Left ventricle myocardium inferior (tissue), 1 donor: ENCODE measurements around the gene TCFL5. TPM values are rescaled to one million over a fixed set of nuclear protein-coding genes. Genes with fewer than 3 reads are reported as not detected.

Source experiments
- DNase-seq: peaks from one replicate; pipeline ENCODE4 v3.0.0-alpha.2; 2020
- H3K27ac ChIP-seq: fragments of 200-600 bp; replicated peaks from 2 replicates; pipeline ENCODE4 v1.8.0; 2021
- H3K27me3 ChIP-seq: fragments of 200-600 bp; 2 replicates; pipeline ENCODE4 v1.8.0; 2021; ENCODE audit warnings: low read depth
- H3K36me3 ChIP-seq: fragments of 200-600 bp; 2 replicates; pipeline ENCODE4 v1.8.0; 2021
- H3K4me1 ChIP-seq: fragments of 200-600 bp; 2 replicates; pipeline ENCODE4 v1.8.0; 2021
- H3K4me3 ChIP-seq: fragments of 200-600 bp; 2 replicates; pipeline ENCODE4 v1.8.0; 2021; ENCODE audit warnings: mild to moderate bottlenecking, moderate library complexity
- H3K9me3 ChIP-seq: fragments of 200-600 bp; replicated peaks from 2 replicates; pipeline ENCODE4 v1.8.0; 2021
- CTCF ChIP-seq: fragments of 200-600 bp; IDR thresholded peaks from 2 replicates; pipeline ENCODE4 v1.8.0; 2021; ENCODE audit warnings: antibody characterized with exemption, mild to moderate bottlenecking, borderline replicate concordance
- intact Hi-C: fragments of 100-400 bp; cut with micrococcal nuclease; formaldehyde crosslinking; loops from one replicate; pipeline ENCODE4 v1.11.0; 2022
- total RNA-seq: library from RNA; stranded (reverse); fragmentation: NEBNext Ultra II Directional; extraction: Animal tissue kit (Norgen Biotek cat#: 25700); gene quantifications from one replicate; pipeline ENCODE4 v1.2.1, GENCODE V29; 2021
- donor health status: DM: no; HTN: yes; CAD: no; lungs with severe emphysema.

The TCFL5 gene
- total RNA-seq, 1 donor from 2014 or later = 6.6 TPM

DNA sequence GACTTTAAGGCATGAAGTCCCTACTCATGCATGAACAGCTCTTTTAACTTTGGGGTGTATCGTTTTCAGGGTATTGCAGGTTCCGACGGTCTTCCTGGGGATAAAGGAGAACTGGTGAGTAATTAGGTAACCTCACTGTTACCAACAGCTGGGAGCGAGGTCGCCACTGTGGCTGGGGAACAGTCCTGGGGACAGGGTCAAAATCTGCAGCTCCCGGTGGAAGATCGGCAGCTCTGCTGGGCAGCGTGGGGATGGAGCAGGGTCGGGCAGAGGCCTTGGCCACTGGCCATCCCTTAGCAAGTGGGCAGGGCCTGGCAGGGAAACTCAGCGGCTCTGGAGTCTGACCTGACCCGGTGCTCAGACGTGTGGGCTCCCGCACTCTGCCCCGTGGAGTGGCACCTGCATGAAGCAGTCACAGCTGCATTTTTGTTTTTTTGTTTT lies 28.7 kb downstream of the TCFL5 start:
- DNase-seq = no peak
- no peak overlapping the region for H3K27ac ChIP-seq
- intact Hi-C loops = no loop called here

DNA sequence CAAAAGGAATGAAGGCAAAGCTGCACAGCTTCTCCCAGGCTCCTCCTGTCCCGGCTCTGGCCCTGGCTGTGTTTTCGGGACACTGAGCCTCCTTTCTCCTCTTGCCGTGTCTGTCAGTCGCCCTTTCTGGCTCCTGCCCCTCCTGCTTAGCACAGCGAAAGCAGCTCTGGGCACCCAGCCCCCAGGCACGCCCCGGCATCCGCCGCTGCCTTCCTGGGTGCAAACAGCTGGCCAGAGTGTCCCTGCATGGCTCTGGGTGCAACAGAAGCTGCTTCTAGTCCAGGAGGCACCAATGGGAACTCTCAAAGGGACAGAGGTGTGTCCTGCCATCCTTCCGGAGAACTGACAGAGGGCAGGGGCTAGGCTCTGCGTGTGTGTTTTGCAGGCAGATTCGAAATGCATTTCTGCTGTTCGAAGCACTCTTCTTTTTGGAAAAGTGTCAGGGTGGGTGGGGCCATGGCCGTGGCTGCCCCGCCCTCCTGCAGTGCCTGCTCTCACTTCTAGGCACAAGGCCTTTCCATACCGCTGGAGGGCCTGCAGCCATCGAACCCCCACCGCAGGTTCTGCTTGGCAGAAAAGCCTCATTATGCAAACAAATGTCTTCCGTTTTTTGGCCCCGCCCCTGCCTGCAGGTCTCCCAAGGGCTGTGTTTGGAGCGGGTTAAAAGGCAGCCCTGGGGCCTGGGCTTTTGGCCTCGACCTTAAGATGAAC lies 29.3 kb downstream of the TCFL5 start:
- H3K4me3 ChIP-seq = no peak overlapping the region
- no peak for DNase-seq
- H3K27ac ChIP-seq = no peak overlapping the region
- intact Hi-C loops = no loop called here
- TF ChIP-seq CTCF = no peak
- H3K27me3 ChIP-seq = peaks cover 29% of the 10 kb centered on the region
- no peaks in the 10 kb centered on the region for H3K9me3 ChIP-seq
- H3K36me3 ChIP-seq = no peaks in the 10 kb centered on the region
- H3K4me1 ChIP-seq = no peaks in the 10 kb centered on the region

More for the DNA sequence above, 28.7 kb downstream of the TCFL5 start:
- no peak overlapping the region for H3K4me3 ChIP-seq
- TF ChIP-seq CTCF = no peak
- H3K36me3 ChIP-seq = no peaks in the 10 kb centered on the region
- H3K9me3 ChIP-seq = no peaks in the 10 kb centered on the region
- H3K27me3 ChIP-seq = peaks cover 24% of the 10 kb centered on the region
- no peaks in the 10 kb centered on the region for H3K4me1 ChIP-seq

DNA sequence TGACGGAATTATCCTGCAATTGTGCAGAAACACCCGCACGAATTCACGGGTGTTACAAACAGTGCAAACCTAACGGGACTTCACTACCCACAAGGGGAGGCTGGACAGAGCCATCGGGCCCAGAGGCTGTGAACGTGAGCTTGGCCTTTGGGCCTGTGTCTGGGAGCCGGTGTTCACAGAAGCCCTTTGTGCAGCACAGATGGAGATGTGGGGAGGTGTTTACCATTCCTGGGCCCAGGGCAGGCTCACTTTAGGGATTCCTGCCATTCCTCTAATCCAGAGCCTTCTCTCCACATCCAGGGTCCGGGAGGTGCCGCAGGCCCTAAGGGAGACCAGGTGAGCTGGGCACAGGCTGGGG lies 29.8 kb downstream of the TCFL5 start:
- no peaks in the 10 kb centered on the region for H3K36me3 ChIP-seq
- no peak overlapping the region for H3K27ac ChIP-seq
- DNase-seq = no peak
- TF ChIP-seq CTCF = no peak
- no peak overlapping the region for H3K4me3 ChIP-seq
- intact Hi-C loops = no loop called here
- H3K9me3 ChIP-seq = no peaks in the 10 kb centered on the region
- peaks cover 30% of the 10 kb centered on the region for H3K27me3 ChIP-seq
- no peaks in the 10 kb centered on the region for H3K4me1 ChIP-seq

DNA sequence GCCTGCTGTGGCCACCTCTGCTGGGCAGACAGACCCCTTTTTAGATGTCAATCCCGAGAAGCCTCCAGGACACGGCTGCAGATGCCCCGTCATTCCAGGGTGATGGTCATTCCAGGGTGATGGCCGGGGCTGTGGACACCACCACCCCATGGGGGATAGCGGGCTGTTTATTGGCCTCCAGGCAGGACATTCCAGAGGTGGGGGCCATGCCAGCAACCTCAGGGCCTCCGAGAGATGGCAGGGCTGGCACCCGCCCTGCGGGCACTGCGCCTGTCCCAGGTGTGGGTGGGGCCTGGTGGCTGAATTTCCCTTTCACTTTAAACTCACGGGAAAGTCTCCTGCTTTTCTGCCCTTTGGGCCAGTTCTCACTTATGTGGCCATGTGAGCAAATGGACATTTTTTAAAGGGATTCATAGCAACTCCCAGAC lies 30.2 kb downstream of the TCFL5 start:
- peaks cover 26% of the 10 kb centered on the region for H3K27me3 ChIP-seq
- intact Hi-C loops = no loop called here
- H3K27ac ChIP-seq = no peak overlapping the region
- TF ChIP-seq CTCF = no peak
- no peak overlapping the region for H3K4me3 ChIP-seq
- H3K9me3 ChIP-seq = no peaks in the 10 kb centered on the region
- DNase-seq = no peak
- no peaks in the 10 kb centered on the region for H3K36me3 ChIP-seq
- no peaks in the 10 kb centered on the region for H3K4me1 ChIP-seq

- no peak for DNase-seq
- intact Hi-C loops = no loop called here
- Histone ChIP-seq H3K36me3 (no peaks in the 10 kb centered on the region), H3K9me3 (no peaks in the 10 kb centered on the region), H3K4me3 (no peak overlapping the region), H3K27ac (no peak overlapping the region), H3K4me1 (no peaks in the 10 kb centered on the region), H3K27me3 (peaks cover 21% of the 10 kb centered on the region)
- no peak for TF ChIP-seq CTCF
Observed at GRCh38 chr20:62830821-62831220, 30.8 kb downstream of the TCFL5 start.
